Adrenal gland (tissue), 12 donors: ENCODE results near the gene CHST3. TPM values are rescaled to one million over a fixed set of nuclear protein-coding genes. Genes with fewer than 3 reads are reported as not detected.

Source experiments
- DNase-seq, 7 donors: peaks; one replicate each; pipeline ENCODE4 v3.0.0-alpha.2; 2019 to 2020
- H3K27ac ChIP-seq, 5 donors: fragments of 200-600 bp; sonication (generic) in 4 of 5; 1 replicate in 3 of 5; 2 replicates in 2 of 5; pipeline versions ENCODE4 v1.5.1 to v1.8.0; 2016 to 2020; ENCODE audit warnings: mild to moderate bottlenecking in 1 of 5
- H3K27me3 ChIP-seq: fragments of 200-600 bp; 2 replicates; pipeline ENCODE4 v1.8.0; 2021
- H3K36me3 ChIP-seq, 2 donors: fragments of 200-600 bp; replicated peaks in 1 of 2; 1 replicate in 1 of 2; 2 replicates in 1 of 2; pipeline versions ENCODE4 v1.5.1 to v1.8.0; 2018 to 2022
- H3K4me1 ChIP-seq, 2 donors: fragments of 200-600 bp; replicated peaks in 1 of 2; 1 replicate in 1 of 2; 2 replicates in 1 of 2; pipeline versions ENCODE4 v1.5.1 to v1.8.0; 2018 to 2021
- H3K4me3 ChIP-seq, 4 donors: fragments of 200-600 bp; sonication (generic) in 3 of 4; one replicate each; pipeline ENCODE4 v1.5.1; 2016 to 2018
- H3K9me3 ChIP-seq, 3 donors: fragments of 200-600 bp; sonication (generic) in 1 of 3; replicated peaks in 1 of 3; 1 replicate in 2 of 3; 2 replicates in 1 of 3; pipeline versions ENCODE4 v1.5.1 to v1.8.0; 2016 to 2021
- POLR2A ChIP-seq, 2 donors: fragments of 450-650 bp; IDR thresholded peaks; one replicate each; pipeline ENCODE4 v1.6.1; 2017; ENCODE audit warnings: antibody characterized with exemption in 2 of 2, mild to moderate bottlenecking in 2 of 2, moderate library complexity in 1 of 2
- WGBS, 4 donors: extraction: QIAGEN DNeasy Blood & Tissue Kit in 2 of 4; methylation state at CpG; one replicate each; pipeline versions ENCODE4 v1.1.5 to v1.1.7; 2013 to 2017; 5-methylcytosine and 5-hydroxymethylcytosine counted together
- intact Hi-C, 2 donors: fragments of 100-400 bp; cut with DNase I; formaldehyde crosslinking; loops; one replicate each; pipeline versions ENCODE4 v1.14.1 to v1.15.0; 2022 to 2023
- polyA plus RNA-seq, 3 donors: library from polyadenylated mRNA; stranded (reverse); fragments of 200-250 nt in 2 of 3; fragments of 350-450 nt in 1 of 3; fragmentation: Illumina TruSeq in 1 of 3; extraction: RNeasy Lipid Tissue Mini Kit (QIAGEN cat#74804) in 1 of 3; gene quantifications; one replicate each; pipeline ENCODE4 v1.2.3, GENCODE V29; 2013 to 2014
- total RNA-seq, 9 donors: library from RNA; depleted of rRNA in 4 of 9; stranded (reverse); fragments of >200 nt in 4 of 9; fragments of 120-200 nt in 1 of 9; fragmentation: NEBNext Ultra II Directional in 1 of 9; extraction: Animal tissue kit (Norgen Biotek cat#: 25700) in 1 of 9; gene quantifications; one replicate each; pipeline versions ENCODE4 v1.1.0 to v1.2.4, GENCODE V29; 2013 to 2023
- TF ChIP-seq, protein P1 (sequence below), 6 experiments: fragments of 450-650 bp in 4 of 6; fragments of 200-600 bp in 2 of 6; sonication (generic) in 1 of 6; IDR thresholded peaks; 1 replicate in 5 of 6; 2 replicates in 1 of 6; pipeline versions ENCODE4 v1.5.1 to v1.8.0; 2016 to 2021; ENCODE audit warnings: antibody characterized with exemption in 6 of 6, mild to moderate bottlenecking in 2 of 6, moderate library complexity in 1 of 6
- donor health status: healthy with polysubstance abuse.
- donor health status: Bipolar disorder and iron deficiency.
- donor health status: DM: yes; HTN: yes; CAD: no.
- donor health status: DM: no; HTN: no; CAD: no.
- donor health status: DM: no; HTN: no; CAD: no.
- donor health status: DM: yes; HTN: yes; CAD: no.

CHST3 gene
- total and polyA plus RNA-seq, 12 donors = 3.9 to 49.7 (median 32.6) TPM

DNA sequence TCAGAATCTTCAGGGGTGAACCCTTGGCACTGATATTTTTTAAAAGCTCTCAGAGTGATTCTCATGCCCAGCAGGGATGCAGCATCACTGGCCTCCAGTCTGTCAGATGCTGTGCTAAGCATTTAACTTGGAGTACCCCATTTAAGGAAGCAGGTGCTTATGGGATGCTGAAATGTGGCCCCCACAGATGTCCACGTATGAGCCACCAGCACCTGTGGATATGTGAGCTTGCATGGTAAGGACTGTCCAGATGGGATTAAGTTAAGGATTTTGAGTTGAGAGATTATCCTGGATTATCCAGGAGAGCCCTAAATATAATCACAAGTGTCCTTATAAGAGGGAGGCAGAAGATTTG, 17.7 kb downstream of the CHST3 start:
- Histone ChIP-seq H3K9me3 (no peaks in the 10 kb centered on the region), H3K36me3 (no peaks in the 10 kb centered on the region), H3K27ac (peak overlapping the region; percentile 66 to 97 (median 89)), H3K27me3 (no peaks in the 10 kb centered on the region), H3K4me3 (no peak overlapping the region), H3K4me1 (peaks cover 77 to 98% of the 10 kb centered on the region in 2 donors)
- 57 to 77% (median 72%) methylated on average over 1 of the region's 1 CpG for WGBS, 4 donors
- no peak for TF ChIP-seq POLR2A (IDR thresholded peaks at IDR 0.05)
- TF ChIP-seq, protein P1, sequence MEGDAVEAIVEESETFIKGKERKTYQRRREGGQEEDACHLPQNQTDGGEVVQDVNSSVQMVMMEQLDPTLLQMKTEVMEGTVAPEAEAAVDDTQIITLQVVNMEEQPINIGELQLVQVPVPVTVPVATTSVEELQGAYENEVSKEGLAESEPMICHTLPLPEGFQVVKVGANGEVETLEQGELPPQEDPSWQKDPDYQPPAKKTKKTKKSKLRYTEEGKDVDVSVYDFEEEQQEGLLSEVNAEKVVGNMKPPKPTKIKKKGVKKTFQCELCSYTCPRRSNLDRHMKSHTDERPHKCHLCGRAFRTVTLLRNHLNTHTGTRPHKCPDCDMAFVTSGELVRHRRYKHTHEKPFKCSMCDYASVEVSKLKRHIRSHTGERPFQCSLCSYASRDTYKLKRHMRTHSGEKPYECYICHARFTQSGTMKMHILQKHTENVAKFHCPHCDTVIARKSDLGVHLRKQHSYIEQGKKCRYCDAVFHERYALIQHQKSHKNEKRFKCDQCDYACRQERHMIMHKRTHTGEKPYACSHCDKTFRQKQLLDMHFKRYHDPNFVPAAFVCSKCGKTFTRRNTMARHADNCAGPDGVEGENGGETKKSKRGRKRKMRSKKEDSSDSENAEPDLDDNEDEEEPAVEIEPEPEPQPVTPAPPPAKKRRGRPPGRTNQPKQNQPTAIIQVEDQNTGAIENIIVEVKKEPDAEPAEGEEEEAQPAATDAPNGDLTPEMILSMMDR (IDR thresholded peaks at IDR 0.05) = no peak
- intact Hi-C loops = no loop called here
- DNase-seq = no peak

DNA sequence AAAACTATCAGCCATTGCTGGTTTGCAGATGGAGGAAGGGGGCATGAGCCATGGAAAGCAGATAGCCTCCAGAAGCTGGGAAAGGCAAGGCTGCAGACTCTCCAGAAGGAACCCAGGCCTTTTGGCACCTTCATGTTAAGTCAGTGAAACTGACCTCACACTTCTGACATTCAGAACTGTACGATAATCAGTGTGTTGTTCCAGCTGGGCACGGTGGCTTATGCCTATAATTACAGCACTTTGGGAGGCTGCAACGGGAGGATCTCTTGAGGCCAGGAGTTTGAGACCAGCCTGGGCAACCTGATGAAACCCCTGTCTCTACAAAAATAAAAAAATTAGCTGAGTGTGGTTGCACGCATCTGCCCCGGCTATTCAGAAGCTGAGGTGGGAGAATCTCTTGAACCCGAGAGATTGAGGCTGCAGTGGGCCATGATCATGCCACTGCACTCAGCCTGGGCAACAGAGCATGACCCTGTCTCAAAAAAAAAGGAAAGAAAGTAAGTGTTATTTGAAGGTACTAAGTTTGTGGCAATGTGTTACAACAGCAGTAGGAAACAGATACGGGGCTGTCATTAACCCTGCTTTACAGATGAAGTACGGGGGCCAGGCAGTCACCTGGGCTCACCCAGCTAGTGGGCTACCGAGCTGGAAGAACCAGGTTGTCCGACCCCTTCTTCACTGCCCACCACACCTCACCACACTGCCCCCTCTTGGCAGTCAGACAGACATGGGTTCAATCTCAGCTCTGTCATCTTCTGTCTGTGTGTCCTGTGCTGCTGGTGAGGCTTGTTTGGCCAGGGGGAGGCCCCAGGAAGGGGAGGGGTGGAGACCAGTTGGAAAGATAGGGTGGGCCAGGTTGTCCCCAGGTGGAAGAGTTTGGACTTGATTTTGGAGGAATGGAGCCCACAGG, 18.3 kb downstream of the CHST3 start:
- 70 to 78% (median 75%) methylated on average over 9 to 10 of the region's 10 CpGs for WGBS, 4 donors
- no peak for TF ChIP-seq POLR2A (IDR thresholded peaks at IDR 0.05)
- TF ChIP-seq, protein P1 (IDR thresholded peaks at IDR 0.05) = no peak
- Histone ChIP-seq H3K27ac (peak overlapping the region; percentile 3 to 97 (median 89)), H3K4me1 (peaks cover 78 to 98% of the 10 kb centered on the region in 2 donors), H3K27me3 (no peaks in the 10 kb centered on the region), H3K36me3 (no peaks in the 10 kb centered on the region), H3K9me3 (no peaks in the 10 kb centered on the region), H3K4me3 (no peak overlapping the region)
- intact Hi-C loops = no loop called here
- DNase-seq = peak in 1 of 7 donors; percentile 17

DNA sequence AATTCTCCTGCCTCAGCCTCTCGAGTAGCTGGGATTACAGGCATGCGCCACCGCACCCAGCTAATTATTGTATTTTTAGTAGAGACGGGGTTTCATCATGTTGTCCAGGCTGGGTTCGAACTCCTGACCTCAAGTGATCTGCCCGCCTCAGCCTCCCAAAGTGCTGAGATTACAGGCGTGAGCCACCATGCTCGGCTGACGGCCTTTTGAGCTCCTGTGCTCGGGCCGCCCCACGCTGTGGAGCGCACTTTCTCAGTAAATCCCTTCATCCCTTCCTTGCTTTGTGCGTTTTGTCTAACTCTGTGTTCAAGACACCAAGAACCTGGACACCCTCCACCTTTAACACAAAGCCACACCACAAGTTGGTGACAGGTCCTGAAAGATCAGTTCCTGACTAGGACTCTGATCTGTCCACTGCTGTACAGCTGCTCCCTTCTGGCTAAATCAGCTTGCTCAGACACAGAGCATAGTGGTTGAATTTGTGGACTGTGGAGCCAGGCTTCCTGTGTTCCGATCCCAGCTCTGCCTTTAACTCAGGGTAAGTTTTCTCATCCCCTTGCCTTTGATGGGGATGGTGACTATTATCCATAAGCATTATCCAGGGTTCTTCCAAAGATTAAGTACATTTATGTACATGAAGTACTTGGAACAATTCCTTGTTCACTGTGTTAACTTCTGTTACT, 20.1 kb downstream of the CHST3 start:
- intact Hi-C loops = no loop called here
- H3K27me3 ChIP-seq = no peaks in the 10 kb centered on the region
- DNase-seq = no peak

More for the DNA sequence above, 20.1 kb downstream of the CHST3 start:
- Histone ChIP-seq H3K36me3 (no peaks in the 10 kb centered on the region), H3K9me3 (no peaks in the 10 kb centered on the region), H3K4me1 (peaks cover 71 to 87% of the 10 kb centered on the region in 2 donors), H3K4me3 (no peak overlapping the region), H3K27ac (peak overlapping the region in 4 of 5 donors; percentile 72 to 97 (median 90))
- no peak for TF ChIP-seq POLR2A (IDR thresholded peaks at IDR 0.05)
- TF ChIP-seq, protein P1 (IDR thresholded peaks at IDR 0.05) = no peak
- 82 to 91% (median 87%) methylated on average over 14 to 15 of the region's 15 CpGs for WGBS, 4 donors
